ENCODE results near the gene HHAT. TPM values are rescaled to one million over a fixed set of nuclear protein-coding genes. Genes with fewer than 3 reads are reported as not detected.

HHAT gene
- polyA plus RNA-seq, 3 donors, result 1.4 to 1.8 (median 1.7) TPM

DNA sequence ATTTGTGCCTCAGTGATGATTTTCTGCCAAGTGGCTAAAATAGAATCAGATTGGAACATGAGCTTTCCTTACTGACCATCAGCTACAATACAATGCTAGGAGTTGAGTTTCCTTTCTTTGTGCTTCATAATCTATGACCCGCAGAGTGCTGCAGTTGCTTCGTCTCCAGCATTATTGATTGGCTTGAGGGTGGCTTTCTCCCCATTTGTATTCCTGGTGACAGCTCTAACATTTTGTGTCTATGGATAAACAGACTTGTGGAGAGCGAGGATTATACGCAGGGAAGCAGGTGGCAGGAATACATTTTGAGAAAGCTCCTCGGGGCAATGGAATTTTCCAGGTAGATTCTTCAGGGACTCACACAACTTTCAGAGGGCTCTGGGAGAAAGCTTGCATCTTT lies 223.2 kb downstream of the HHAT start:
- 49 to 96% (median 82%) methylated on average over 5 of the region's 5 CpGs for WGBS, 3 donors
- no peak overlapping the region for H3K27ac ChIP-seq (ENCODE audit: low read depth, low read length)

DNA sequence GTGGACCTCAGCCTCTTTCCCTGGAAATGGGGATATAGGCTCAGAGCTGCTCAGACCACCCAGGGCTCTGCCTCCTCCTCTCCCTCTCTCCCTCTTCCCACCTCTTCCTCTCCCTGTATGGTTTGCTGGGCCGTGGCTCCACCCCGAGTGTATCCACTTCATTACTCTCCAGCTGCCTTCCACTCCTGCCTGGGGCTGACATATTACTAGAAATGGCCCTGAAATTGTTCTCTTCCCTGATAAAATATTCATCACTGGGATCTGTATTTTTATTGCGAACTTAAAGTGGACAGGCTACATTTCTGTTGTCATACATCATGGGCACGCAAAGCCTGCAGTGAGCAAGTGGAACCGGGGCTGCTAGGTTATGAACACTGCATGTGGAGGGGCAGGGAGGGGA lies 225.0 kb downstream of the HHAT start:
- H3K27ac ChIP-seq (ENCODE audit: low read depth, low read length), result no peak overlapping the region

DNA sequence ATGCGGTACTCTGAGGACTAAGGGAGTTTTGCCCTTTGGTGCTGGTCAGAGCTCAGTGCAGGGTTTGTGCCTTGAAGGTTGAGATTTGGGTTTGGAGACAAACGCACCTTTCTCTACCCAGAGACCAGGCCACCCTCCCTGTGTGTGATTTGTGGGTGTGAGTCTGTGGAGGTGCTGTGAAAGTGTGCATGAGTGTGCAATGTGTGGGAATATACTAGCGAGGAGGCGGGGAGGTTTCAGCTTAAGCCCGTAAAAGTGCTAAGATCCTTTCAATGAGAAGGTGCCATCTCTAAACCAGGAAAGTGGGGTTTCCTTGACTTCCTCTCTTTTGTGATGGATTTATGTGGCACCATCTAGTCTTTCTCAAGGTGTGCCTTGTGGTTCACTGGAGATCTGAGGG lies 225.7 kb downstream of the HHAT start:
- 93 to 94% (median 94%) methylated on average over 5 of the region's 5 CpGs for WGBS, 3 donors
- H3K27ac ChIP-seq (ENCODE audit: low read depth, low read length), result no peak overlapping the region

More for the DNA sequence above, 225.0 kb downstream of the HHAT start:
- 71 to 75% (median 75%) methylated on average over 5 of the region's 5 CpGs for WGBS, 3 donors

DNA sequence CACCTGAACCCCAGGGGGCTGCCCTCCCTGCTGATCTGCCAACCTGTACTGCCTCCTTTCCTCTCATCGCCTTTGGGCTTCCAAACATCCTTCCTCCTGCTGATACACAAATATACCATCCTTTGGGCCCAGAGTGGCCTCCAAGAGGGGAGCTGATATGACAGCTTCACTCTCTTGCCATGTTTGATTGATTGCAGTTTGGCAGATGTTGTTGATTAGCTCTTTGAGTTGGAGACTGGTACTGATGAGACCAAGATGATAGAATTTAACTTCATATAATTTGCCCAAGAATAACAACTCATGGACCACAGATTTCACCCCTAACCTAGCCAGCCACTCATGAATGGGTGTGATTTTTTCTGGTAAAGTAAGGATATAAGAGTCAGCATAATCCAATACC lies 227.8 kb downstream of the HHAT start:
- no peak overlapping the region for H3K27ac ChIP-seq (ENCODE audit: low read depth, low read length)
- 90 to 94% (median 92%) methylated on average over 1 of the region's 1 CpG for WGBS, 3 donors

DNA sequence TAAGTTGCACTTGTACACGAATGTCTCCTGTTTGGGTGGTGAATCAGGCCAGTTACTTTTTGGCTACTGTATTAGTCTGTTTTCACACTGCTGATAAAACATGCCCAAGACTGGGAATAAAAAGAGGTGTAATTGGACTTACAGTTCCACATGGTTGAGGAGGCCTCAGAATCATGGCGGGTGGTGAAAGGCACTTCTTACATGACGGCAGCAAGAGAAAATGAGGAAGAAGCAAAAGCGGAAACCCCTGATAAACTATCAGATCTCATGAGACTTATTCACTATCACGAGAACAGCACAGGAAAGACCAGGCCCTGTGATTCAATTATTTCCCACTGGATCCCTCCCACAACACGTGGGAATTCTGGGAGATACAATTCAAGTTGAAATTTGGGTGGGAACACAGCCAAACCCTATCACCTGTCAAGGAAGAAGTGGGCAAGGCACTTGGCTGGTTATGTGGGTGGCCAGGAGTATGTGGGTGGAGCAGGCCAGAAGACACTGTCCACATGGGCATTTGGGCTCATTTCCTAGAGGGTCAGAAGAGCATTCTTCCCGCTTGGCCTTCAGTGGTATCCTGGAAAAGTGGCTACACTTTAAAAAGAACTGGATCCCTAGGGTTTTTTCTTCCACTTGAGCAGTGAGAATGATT lies 228.8 kb downstream of the HHAT start:
- WGBS, 3 donors, result 77 to 87% (median 80%) methylated on average over 7 of the region's 7 CpGs
- no peak overlapping the region for H3K27ac ChIP-seq (ENCODE audit: low read depth, low read length)

DNA sequence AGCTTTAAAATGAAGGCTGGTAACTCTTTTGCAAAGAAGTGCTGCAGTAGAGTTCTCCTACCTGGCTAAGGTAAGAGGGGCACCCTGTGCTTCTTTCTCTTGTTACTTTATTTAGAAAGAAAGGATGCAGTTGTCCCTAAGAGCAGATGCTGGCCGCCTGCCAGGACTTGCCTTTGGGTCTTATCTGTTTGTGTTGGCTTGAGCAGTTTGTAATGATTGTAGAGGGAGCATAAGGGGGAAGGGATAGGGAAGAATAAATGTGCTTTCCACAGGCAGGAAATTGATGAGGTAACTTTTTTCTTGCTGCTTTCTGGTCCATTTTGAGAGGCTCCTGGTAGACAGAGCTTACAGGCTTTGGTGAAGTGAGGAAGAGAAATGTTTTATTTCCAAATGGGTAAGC lies 229.6 kb downstream of the HHAT start:
- H3K27ac ChIP-seq (ENCODE audit: low read depth, low read length), result no peak overlapping the region
- WGBS, 3 donors, result 8 to 20% (median 15%) methylated on average over 1 of the region's 1 CpG

DNA sequence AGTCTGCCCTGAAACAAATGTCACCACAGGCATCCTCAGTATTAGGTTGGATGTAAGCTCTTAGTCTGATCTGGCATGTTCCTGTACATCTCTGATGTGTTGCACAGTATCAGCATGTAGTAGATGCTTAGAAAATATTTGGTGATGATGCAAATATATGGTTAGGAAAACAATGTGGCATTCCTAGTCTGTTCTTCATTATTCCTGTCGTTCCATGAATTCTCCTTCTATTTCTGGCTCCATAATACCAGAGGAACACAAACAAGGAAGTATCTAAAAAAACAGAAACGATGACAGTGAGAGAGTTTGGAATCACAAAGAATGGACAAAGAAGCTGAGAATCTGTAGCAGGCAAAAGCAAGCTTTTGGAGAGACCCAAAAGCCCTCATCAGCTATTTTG lies 236.6 kb downstream of the HHAT start:
- WGBS, 3 donors, result 62 to 69% (median 62%) methylated on average over 2 of the region's 2 CpGs
- no peak overlapping the region for H3K27ac ChIP-seq (ENCODE audit: low read depth, low read length)

DNA sequence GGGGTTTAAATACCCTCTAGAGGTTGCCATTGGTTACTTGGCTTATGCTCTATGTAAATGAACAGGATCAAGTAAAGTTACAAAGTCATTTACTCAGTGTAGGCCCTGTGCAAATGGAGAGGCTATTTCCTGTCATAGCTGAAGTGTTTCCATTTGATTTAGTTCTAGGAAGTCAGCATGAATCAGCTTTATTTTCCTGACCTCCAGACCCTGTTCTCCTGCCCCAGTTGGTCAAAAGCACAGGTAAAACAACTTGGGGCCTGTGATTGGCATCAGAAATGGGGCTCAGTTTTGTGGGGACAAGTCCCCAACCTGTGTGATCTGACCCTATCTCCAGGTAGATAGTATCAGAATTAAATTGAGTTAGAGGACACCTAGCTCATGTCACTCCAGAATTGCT lies 239.9 kb downstream of the HHAT start:
- no peak overlapping the region for H3K27ac ChIP-seq (ENCODE audit: low read depth, low read length)

DNA sequence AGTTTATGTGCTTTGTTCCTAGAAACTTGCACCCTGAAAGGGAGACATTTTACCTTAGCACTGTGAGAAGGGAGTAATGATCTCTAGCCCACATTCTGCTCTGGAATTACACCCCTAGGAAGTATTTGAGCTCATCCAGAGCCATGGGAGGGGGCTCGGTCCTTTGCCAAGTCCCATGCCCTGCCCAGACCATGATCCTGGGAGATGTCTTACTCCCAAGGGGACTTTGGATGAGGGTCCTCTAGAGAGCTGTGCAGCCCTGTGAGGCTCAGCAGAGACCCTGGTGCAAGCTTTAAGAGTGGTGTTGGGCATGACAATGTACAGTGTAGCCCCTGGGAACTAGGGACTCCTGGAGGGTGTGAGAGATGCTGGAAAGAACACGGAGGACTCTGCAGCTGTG lies 241.4 kb downstream of the HHAT start:
- no peak overlapping the region for H3K27ac ChIP-seq (ENCODE audit: low read depth, low read length)
- WGBS, 3 donors, result 83 to 92% (median 92%) methylated on average over 2 of the region's 2 CpGs

DNA sequence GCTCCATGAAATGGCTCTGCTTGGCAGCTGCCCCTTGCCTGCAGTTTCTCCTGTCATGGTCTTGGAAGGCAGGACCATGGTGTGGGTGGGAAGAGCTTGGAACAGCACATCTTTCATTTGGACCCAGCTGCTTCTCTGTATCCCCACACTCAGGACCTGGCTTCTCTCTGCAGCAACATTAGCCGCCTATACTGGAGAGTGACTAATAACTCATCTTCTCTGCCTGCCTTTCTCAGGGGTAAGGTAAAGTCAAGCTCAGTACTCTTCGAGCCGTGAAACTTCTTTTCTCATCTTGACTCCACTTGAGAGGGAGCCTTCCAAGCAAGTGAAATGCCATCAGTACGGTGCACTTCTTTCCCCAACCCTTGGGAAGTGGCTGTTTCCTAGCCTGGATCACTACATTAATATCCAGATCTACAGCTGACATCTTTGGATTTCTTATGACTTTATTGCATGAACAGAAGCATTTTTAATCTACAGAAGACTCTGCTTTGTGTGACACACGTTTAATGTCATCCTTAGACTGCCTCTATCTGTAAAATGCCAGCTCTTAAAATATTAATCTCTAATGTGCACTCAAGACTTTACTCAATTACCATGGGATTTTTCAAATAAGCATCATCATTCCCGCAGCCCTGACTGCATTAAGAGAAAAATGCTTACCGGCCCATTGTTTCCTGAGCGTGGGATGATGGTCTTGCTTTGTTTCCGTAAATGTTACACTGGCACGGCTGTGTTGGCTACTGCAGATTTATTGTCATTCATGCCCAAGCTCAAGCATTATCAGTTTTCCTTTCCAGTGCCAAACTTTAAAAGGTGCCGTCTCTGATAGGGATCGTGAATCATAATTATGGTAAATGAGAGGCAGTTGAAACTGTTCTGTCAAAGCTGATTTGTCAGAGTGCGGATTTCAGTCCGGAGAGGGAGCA lies 242.9 kb downstream of the HHAT start:
- WGBS, 3 donors, result 82 to 84% (median 83%) methylated on average over 14 of the region's 14 CpGs
- no peak overlapping the region for H3K27ac ChIP-seq (ENCODE audit: low read depth, low read length)

DNA sequence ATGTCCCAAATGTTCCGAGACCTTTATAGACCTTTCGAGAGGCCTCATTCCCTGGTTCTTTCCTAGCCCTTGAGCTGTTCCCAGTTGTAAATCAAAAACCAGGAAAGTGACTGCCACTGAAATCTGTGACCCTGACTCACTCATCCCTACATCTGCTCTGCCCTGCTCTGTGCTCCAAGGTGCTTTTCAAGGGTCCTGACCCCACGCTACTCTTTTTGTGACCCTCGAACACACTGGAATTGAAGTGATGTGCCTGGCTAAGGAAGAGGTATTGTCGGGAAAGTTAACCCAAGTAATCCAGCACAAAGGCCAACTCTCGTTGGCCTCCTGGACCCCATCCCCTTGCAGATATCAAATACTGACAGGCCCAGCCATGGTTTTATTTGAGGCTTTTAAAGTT lies 244.4 kb downstream of the HHAT start:
- 84 to 86% (median 85%) methylated on average over 6 of the region's 6 CpGs for WGBS, 3 donors
- no peak overlapping the region for H3K27ac ChIP-seq (ENCODE audit: low read depth, low read length)

DNA sequence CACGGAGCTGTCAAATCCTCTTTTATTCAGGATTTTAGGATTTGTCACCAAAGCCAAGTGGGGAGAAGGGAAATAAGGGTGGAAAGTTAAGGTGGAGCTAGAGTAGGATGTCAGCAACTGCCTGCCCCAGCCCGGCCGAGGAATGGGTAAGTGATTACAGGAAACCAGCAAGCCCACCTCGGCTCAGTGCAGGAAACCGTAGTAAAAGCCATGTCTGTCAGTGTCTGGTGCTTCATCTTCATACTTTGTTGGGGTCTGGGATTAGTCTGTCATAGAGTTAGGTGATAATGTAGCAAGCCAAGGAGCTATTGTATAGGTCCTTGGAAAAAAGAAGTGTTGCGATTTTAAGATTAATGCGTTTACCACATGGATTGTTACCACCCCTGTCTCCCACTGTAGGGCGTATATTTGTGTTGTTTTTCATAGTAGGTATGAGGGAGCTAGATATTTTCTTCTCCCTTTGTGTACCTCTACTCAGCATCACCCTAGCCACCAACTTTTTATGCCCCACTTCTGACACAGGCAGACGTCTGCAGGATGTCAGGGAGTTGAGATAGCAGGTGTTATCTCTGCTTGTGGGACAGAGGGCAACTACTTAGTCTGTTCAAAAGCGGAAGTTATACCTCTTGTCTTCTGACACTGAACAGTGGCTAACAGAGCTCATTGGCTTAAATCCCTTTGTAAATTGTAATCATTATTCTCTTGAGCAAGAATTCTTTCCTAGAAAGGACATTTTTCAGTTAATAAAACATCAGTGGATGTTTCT lies 253.7 kb downstream of the HHAT start:
- H3K27ac ChIP-seq (ENCODE audit: low read depth, low read length), result no peak overlapping the region
- 32 to 64% (median 40%) methylated on average over 10 of the region's 10 CpGs for WGBS, 3 donors

DNA sequence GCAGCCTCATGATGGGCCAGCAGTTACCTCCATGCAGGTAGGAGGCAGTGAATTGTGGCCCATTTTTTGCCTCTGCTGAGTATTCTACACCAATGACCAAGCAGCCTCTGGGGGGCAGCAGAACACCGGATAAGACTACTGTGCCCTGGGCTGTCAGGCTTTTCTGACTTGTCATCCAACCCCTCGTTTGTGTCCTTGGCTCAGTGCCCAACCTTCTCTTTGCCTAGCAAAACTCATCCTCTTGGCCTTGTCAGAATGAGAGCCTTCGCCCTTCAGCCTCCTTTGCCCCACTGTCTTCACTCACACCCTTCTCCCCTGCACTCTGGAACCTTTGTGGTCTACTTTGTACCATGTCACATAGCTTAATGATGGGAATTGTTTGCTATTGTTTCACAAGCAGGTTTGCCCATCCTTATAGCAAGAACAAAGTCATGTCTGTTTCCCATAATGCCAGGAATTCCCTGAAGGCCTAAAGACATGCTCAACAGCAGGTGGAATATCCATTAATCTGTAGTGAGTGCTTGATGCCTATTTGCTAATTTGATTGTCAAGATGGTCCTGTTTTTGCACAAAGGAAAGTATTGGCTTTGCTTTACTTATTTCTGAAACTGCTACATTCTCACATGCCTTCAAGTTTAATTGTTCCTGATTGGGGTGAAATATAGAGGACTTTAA lies 255.9 kb downstream of the HHAT start:
- H3K27ac ChIP-seq (ENCODE audit: low read depth, low read length), result no peak overlapping the region
- 14 to 21% (median 18%) methylated on average over 3 of the region's 3 CpGs for WGBS, 3 donors

DNA sequence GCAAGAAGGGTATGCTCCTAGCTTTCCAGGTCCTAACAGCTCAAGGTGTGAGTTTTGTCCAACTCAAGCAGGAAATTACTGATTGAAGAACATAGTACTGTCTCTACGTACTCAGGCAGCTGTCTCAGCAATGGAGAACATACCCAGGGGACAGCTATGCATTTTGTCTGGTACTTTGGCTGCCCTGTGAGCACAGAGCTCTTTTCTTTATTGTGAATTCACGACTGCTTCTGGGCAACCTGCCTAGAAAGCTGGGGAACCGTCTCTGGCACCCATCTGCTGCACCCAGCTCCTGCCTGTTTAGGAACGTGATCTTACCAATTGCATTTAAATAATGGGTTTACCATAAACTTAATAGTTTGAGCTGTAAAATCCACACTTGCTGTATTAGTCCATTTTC lies 258.1 kb downstream of the HHAT start:
- H3K27ac ChIP-seq (ENCODE audit: low read depth, low read length), result no peak overlapping the region
- 55 to 76% (median 70%) methylated on average over 4 of the region's 4 CpGs for WGBS, 3 donors

DNA sequence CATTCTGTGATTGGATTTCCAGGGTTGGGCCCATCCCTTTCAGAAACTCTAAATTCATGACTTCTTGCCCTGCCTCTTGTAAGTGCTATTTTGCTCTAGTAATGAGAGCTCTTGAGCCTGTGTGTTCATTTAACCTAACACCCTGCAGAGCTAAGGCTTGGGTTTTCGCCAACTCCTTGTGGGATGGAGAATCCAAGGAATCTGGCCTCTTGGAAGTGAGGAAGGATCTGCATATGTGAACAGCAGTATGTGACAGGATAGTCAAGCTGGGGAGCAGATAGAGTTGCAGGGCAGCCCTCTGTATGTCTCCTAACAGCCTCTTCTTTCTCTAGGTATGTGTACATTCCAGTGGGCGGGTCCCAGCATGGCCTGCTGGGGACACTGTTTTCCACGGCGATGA lies 258.9 kb downstream of the HHAT start:
- 90 to 98% (median 94%) methylated on average over 4 of the region's 4 CpGs for WGBS, 3 donors
- no peak overlapping the region for H3K27ac ChIP-seq (ENCODE audit: low read depth, low read length)

DNA sequence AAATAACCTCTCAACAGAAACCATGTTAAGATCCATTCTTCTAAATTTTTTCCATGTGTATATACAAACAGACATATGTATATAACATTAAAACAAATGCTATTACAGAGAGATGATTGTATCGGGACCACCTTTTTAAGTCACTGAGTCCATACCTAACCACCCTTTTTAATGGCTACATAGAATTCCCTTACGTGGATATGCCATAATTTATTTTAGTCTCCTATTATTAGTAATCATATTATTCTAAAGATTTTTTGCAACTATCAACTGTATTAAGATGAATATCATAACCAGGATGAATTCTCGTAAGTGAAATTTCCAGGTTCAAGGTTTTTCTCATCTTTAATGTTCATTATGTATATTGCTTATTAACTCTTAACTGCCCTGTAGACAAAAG lies 259.7 kb downstream of the HHAT start:
- WGBS, 3 donors, result 91 to 96% (median 95%) methylated on average over 3 of the region's 3 CpGs
- no peak overlapping the region for H3K27ac ChIP-seq (ENCODE audit: low read depth, low read length)

DNA sequence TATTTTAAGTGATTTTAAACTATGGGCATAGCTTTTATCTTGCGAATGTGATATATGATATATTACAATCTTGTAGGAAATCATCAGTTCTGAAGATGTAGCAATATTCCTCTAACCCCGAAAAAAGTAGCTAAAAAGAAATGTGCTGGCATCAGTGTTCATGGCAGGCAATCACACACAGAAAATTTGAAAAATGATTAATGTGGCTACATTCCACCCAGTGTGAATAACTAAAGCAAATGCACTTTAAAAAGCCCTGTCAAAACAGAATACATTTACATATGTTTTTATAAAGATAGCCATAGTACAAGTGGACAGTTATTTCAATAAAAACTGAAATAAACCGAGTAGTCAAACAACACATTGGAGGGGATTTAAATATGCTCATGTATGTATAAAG lies 260.2 kb downstream of the HHAT start:
- no peak overlapping the region for H3K27ac ChIP-seq (ENCODE audit: low read depth, low read length)
- 79 to 84% (median 81%) methylated on average over 3 of the region's 3 CpGs for WGBS, 3 donors

DNA sequence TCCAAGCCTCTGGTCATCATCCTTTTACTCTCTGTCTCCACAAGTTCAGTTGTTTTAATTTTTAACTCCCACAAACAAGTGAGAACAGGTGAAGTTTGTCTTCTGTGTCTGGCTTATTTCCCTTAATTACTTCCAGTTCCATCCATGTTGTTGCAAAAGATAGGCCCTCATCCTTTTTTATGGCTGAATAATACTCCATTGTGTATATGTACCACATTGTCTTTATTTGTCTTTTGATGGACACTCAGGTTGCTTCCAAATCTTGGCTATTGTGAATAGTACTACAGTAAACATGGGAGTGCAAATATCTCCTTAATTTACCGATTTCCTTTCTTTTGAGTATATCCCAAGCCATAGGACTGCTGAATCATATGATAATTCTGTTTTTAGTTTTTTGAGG lies 262.5 kb downstream of the HHAT start:
- no peak overlapping the region for H3K27ac ChIP-seq (ENCODE audit: low read depth, low read length)
- 94 to 98% (median 96%) methylated on average over 1 of the region's 1 CpG for WGBS, 3 donors

DNA sequence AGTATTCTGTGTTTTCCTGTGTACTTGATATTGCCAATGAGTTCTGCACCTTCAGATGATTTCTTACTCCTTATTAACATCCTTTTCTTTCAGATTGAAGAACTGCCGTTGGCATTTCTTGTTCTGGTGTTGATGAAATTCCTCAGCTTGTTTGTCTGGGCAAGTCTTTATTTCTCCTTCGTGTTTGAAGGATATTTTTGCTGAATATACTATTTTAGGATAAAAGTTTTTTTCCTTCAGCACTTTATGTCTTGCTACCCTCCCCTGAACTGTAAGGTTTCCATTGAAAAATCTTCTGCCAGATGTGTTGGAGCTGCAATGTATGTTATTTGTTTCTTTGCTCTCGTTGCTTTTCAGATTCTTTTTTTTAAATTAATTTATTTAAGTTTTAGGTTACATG lies 265.9 kb downstream of the HHAT start:
- WGBS, 3 donors, result 52 to 57% (median 53%) methylated on average over 3 of the region's 3 CpGs

More for the DNA sequence above, 265.9 kb downstream of the HHAT start:
- no peak overlapping the region for H3K27ac ChIP-seq (ENCODE audit: low read depth, low read length)
